GM18858 (cell line): Measurements from ENCODE around the gene HSPG2.
"Not testable (repeated sequence)": the region's sequence is repeated elsewhere in the genome, so short reads cannot be mapped to it uniquely, and the experiment has no call there.

Experiments
- ATAC-seq: cut with Tn5 transposase; IDR thresholded peaks from one replicate; pipeline ENCODE4 v1.9.1; 2021; ENCODE audit not compliant: unreplicated experiment

The HSPG2 gene

DNA sequence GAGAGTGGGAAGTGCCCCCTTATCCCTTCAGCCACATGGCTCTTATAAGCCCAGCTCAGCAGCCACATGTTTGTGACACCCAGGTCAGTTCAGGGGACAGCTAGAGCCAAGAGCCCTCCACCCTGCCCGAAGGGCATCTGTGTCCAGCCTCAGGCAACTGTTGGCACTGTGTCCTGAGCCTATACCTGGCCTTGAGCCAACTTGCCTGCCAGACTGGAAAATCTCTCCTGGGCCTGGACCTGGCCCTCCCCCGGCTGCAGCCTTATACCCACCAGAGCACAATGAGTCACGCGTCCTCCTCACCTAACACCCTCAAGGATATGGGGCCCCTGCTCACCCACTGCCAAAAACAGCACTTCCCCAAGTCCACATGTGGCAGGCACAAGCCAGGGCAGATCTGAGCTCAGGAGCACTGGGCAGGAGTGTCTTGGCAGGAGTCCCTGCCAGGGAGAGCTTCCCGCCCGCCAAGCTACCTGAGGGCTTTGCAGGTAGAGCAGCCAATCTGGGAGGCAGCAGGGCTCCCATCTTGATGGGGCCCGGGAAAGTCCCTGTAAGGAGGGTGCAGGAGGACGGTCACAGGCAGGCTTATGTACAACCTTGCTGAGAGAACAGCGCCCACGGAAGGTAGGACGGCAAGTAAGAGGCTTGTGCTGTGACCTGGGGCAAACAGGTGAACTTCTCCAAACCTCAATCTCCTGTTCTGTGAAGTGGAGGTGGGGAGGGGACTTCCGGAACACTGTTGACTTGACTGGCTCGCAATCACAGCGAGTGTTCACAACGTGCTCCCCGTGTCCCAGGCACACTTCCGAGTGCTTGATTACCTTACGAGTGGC, 19.8 kb upstream of the HSPG2 start:
- no peak for ATAC-seq

DNA sequence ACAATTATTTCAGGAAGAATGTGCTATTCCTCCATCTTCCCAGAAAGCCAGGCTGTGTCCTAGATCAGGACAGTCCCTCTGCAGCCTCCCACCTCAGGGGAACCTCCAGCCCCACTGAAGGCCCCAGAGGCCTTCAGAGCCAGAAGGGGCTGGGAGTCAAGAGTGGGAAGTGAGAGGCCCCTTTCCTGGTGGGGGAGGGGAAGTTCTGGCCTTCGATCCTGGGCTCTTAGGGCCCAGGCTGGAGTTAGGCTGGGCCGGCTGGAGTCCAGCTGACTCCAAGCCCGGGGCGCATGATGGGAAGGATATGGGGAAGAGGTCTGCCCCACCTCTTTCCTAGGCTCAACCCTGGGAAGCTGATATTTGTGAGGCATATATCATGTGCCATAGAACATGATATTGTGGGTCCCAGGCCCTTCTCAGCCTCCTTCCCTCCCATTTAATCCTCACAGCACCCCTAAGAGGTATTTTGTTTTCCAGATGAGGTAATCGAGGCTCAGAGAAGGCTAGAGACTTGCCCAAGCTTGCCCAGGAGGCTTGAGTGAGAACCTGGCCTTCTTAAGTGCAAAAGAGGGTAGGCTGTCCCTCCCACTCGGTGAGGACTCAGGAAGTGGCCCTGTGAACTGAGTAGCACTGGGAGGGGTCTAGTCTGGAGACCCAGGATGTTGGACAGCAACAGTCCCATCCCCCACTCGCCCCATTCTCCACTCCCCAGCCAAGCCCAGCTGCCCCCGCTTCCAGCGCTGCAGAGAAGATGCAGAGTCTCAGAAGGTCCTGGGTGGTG, 18.6 kb upstream of the HSPG2 start:
- no peak for ATAC-seq

DNA sequence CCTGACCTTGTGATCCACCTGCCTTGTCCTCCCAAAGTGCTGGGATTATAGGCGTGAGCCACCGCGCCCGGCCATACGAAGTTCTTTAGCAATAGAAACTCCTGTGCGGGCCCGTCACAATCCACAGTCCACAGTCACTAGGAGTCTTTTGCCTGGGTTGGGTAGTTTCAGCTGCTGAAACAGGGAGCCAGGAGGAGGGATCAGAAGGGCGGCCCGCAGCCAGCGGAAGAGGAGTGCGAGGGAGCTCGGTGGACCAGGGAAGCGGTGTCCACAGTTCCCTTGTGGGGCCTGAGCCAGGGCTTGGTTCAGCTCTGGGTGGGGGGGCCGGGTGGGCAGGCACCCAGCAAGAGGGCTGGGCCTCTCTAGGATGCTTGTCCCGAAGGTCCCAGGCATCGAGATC, 17.9 kb upstream of the HSPG2 start:
- no peak for ATAC-seq

DNA sequence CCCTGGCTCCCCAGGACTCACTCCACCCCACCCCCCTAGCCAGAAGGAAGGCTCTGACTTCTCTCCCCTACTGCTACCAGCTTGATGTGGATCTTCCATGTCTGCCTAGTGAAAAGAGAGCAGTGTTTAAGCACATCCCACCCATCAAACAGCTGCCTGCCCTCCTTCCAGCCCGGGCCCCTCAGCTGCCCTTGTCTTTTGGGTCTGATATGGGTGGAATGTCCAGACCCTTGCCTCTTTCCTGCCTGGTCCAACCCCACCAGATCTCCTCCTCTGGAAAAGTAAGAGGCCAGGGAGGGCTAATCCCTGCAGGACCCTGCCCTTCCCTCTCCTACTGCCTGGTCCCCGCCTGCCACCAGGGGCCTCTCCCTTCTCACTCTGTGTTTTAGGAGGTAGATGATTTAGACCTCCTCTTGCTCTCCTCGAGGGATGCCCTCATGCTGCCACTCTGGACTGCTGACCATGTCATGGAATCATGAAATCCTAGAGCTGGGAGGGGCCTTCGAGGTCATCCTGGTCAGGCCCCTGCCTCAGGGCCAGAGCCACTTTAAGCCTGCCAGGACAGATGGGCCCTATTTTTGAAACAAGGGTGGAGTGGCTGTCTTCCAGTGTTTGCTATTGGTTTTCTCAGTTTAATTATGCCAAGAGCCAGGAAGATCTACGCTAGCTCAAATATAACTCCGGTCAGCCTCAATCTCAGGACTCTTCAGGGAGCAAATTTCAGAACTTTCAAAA, 15.8 kb upstream of the HSPG2 start:
- ATAC-seq: no peak

DNA sequence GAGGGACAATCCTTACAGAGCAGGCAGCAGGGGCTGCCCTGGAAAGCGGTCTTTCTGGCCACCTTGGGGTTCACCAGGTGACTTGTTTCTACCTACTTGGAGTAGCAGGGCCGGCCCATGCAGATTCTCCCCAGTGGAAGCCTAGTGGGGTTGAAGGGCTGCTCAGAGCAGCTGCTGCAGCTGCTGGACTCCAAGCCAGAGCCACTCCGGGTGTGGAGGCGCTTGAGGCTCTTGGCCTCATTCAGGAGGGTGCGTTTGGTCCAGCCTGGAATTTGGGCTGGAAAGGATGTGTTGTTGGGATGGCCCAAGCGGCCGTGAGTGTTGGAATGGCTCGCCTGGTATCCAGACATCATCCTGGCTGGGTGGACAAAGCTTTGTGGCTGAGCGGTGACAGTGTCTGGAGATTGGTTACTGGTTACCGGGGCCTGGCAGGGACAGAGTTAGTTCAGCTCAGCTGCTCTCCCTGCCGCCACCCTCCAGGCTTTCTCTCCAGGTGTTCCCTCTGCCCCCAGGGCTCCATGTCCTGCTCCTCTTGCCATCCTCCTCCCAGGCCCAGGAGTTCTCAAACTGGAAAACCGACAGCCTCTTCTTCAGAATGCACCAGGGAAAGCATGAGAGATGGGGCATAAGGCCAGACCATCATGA, 14.2 kb upstream of the HSPG2 start:
- no peak for ATAC-seq

DNA sequence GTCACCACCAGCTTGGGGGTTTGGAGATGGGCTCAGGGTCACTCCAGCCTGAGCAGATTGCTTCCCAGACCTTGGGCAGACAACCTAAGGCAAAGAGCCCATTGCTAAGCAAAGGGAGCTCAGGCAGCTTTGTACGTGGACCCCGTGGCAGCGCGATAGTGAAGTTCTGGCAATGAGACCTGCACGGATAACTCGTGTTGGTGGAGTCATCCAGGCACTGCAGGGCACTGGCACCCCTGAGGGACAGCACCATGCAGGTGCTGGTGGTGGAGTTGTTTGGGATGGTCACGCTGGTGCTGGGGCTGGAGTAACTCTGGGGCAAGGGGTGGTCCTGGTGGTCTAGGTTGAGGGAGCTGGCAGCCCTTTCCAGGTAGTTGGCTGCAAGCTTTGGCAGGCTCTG, 13.6 kb upstream of the HSPG2 start:
- ATAC-seq: no peak

DNA sequence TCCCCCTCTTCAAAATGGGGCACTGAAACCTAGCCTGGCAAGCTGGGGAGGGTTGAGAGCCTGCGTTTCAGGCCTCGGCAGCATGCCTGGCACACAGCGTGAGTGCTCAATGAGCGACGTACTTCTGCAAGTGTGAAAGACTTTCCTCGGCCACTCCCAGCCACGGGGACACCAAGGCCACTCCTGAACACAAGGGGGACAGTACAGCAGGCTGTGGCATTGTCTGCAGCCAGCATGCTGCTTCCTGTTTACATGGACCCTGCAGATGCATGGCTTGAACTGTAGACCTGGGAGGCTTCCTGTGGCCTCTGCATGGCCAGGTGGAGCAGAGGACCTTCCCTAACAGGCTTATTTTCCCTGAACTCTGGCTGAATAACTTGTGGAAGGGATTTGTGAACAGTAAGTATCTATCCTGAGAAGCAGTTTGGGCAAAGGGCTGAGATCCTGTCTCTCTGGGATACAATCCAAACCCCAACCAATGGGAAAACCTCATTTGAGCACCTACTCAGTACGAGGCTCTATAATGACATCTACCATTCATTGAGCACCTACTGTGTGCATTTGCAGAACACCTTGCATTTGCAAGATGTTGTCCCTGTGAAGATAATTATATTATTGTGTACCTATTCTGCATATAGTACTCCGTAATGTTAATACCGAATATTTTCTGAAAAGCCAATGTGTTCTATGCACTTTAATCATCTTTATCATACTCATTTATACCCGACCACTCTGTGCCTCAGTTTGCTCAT, 9.9 kb upstream of the HSPG2 start:
- no peak for ATAC-seq

DNA sequence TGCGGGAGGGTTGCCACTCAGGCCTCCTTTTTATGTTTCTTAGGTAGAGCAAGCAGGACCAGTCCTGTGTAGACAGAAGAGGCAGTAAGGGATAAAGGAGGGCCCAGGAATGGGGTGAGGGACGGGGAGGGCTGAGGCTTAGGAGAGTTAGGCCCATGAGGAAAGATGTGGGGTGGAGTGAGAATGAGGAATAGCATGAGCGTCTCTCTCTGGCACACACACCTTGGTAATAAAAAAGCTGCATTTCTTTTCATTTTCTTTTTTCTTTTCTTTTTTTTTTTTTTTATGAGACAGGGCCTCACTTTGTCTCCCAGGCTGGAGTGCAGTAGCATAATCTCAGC, 7.6 kb upstream of the HSPG2 start:
- ATAC-seq: no peak

DNA sequence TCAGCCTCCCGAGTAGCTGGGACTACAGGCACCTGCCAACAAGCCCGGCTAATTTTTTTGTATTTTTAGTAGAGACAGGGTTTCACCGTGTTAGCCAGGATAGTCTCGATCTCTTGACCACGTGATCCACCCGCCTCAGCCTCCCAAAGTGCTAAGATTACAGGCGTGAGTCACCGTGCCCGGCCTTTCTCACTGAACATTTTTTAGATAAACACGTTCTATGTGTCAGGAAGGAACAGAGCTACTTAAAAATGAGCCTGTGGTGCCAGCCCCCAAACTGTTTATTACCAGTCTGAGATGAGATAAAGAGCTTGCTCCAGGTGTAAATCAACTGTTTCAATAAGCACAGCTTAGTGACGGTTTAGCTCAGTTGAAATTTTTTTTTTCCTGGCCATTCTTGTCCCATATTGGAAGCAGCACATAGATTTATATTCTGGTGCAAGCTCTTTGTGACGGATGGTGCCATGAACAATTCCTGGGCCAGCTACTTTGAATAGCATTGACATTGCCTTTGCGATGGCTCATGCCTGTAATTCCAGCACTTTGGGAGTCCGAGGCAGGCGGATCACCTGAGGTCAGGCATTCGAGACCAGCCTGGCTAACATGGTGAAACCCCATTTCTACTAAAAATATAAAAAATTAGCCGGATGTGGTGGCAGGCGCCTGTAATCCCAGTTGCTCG, 6.0 kb upstream of the HSPG2 start:
- ATAC-seq: not testable (repeated sequence)

DNA sequence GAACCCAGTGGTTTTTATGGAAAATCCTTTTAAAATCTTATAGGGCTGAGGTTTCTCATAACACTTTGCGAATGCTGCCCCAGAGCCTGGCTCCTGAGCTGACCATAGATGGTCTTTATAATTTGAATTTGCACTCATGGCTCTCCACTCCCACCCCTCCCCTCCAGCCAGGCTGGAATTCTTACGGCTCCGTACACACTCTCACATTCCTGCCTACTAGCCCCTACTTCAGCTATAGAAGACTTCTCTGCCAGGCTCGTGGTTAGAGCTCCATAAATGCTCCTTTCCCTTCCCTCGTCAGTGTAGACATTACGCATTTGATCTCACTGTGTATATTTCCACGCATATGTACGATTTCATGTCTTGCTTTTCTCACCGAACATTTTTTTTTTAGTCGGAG, 5.4 kb upstream of the HSPG2 start:
- no peak for ATAC-seq

DNA sequence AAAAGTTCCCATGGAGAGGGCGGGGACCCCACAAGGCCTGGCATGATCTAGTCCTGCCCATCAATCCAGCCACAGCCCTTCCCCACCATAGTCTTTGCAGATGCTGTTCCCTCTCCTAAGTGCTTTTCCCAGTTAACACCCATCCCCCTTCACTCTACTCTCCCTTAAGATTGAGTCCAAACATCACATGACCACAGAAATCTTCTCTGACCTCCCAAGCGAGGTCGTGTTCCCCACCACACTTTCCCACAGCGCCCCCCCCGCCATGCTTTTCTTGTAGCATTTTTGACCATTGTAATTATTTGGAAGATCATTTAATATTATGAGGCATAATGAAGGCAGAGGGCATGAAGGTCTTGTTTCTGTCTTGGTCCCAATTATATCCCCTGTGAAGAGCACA, 4.3 kb upstream of the HSPG2 start:
- ATAC-seq: no peak

DNA sequence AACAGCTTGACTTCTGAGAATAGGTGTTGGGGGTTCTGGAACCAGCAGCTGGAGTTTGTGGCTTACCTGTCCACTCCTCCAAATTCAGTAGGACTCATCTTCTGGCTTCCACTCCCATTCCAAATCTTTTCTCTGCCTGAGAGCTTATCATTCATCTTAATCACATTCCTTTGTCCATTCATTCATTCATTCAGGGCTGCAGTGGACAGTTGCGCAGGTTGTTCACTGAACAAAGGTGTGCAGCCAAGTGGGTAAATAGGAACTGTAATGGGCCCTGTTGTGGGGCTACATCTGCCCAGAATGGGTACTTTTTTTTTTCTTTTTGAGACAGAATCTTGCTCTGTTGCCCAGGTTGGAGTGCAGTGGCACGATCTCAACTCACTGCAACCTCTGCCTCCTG, 3.4 kb upstream of the HSPG2 start:
- no peak for ATAC-seq

DNA sequence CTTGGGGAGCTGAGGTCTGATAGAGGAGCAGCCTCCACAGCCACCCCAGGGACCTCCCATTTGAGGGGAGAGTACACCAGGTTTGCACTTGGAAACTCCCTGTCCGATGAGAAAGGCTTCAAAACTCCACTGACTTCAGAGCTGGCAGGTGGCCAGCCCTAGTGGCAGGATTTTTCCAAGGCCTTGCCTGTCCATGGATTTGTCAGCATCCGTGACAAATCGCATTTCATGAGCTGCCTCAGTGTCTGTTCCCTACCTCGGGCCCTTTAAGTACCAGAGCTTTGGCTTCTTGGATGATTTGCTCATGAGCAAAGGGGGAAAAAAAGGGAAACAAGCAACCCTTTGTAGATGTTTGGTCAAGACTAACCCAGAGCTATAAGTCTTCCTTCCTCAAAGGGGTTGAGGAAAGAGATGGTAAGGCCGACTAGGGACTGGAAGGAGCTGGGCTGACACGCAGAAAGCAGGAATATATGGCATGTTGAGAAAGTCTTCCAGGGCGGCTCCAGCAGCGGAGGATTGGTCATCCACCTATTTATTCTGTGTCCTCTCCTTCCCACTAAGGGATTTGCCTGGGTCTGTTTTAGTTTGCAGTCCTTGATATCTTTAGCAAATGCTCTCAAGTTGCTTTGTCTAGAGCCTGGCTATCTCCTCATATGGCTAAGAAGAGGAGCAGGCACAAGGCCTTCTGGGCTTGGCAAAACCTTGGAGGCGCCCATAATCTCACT, 2.7 kb upstream of the HSPG2 start:
- no peak for ATAC-seq

DNA sequence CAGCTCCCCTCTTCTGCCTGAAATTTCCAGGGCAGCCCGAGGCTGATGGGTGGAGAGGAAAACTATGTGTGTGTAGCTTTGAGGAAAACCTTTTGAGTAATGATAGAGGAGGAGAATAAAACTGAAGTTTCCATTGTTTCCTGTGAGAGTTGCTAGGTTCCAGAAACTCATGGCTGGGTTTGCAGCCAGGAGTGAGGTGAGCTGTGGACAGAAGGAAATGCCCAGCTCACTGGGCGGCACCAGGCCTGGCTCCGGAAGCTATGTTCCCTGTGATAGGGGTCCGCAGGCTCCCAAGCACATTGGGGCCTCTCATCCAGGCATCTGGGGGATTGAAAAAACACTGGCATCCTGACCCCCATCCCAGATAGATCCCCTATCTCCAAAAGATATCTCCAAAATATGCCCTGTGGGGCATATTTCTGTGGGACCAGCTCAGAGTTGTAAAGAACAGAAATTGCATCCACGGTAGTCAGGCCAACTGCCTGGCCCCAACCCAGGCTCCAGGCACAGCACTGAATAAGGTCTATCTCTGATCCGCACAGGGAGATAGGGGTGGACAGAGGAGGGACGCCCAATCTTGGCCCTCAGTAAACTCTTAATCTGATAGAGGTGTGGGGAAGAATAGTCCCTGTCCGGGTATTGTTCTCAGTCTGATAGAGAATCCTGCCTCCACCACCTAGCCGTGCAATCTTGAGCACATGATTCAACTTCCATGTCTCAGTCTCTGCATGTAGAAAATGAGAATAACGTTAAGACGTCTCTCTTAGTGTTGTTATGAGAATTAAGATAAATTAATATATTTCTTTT, 1.8 kb upstream of the HSPG2 start:
- ATAC-seq: no peak

DNA sequence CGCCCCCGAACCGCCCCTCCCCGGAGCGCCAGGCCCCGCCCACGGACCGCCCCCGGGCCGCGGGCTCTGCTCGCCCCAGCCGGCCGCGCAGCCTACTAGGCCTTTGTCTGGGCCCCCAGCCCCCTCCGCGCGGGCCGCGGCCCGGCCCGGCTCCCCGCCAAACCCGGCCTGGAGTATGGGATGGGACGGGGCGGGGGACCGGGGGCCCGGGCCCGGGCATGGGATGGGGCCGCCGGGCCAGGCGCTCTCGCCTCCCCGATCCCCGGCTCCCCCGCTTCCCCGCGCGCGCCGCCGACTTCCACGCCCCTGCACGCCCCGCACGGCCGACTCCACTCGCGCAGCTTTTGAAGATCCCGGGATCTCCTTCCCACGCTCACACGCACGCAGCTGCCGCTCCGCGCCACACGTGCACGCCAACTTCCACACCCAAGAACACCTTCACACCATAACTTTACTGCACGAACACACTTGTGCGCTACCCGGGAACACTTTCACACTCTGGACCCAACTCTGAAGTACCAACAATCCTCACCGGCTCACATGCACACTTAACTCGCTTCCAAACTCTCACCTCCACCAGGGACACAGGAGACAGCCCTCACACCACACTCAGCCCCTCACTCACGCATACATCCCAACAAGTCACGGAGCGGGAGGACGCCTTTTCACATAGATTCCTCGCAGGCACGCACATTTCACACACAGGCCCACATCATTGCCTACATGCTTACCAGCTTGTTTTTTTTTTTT, 437 bp upstream of the HSPG2 start:
- no peak for ATAC-seq

DNA sequence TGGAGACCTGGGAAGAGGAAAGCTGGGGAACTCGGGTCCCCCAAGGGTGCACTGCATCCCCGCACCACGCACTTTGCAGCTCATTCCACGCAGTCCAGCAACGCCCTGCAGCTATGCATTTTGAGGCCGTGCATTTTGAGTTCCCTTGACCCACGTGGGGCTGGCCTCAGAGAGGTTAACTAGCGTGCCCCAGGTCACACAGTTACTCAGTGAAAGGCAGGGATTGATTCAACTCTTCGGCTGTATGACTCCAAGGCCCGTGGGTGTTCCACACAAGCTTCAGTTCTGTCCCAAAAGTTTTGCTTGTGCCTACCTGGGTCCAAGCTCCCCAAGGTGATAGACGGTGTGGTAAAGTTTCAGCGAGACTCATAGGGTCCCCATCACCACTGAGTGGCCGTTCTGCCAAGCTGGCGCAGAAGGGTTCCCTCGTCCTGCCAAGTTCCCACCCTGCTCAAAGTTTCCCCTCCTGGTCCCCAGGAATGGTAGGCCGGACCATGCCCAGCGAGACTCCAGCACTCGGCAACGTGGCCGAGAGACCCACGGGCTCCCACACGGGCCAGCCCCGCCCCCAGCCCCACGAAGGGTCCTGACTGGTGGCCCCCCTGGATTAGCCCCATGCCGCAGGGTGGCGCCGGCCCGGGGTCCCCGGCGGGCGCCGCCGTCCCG, 611 bp downstream of the HSPG2 start:
- ATAC-seq: no peak

DNA sequence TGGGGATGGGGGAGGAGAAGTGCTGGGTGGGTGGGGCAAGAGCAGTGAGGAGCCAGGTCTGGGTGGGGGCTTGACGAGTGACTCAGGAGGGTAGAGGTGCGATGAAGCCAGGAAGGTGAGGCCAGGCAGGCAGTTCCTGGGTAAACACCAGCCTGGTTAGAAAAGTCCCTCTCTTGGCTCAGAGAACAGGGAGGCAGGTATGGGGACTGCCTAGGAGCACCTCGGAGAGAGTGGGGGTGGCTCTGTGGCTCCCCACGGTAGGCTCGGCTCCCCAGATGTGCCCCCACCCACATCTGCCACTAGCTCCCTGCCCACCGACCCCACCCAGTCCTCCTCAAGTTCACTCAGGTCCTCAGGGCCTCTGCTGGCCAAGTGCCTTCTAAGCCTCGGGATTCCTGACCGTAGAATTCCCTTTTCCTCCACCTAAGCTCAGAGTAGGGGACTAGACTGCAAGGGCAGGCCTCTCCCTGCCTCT, 1.2 kb downstream of the HSPG2 start:
- no peak for ATAC-seq
